Osteocyte (in vitro differentiated cells): ENCODE measurements around the gene MAP2K6. TPM values are rescaled to one million over a fixed set of nuclear protein-coding genes. Genes with fewer than 3 reads are reported as not detected.

ENCODE experiments used
- DNase-seq: peaks from one replicate; pipeline ENCODE4 v3.0.0; 2021; ENCODE audit warnings: mixed read lengths; ENCODE audit not compliant: unreplicated experiment; ENCODE audit errors: extremely low spot score
- H3K27ac Mint-ChIP-seq: one replicate; pipeline ENCODE4 v1.8.0; 2021; ENCODE audit warnings: mild to moderate bottlenecking, mixed read lengths; ENCODE audit not compliant: unreplicated experiment
- H3K27me3 Mint-ChIP-seq: one replicate; pipeline ENCODE4 v1.8.0; 2021; ENCODE audit warnings: mixed read lengths; ENCODE audit not compliant: unreplicated experiment
- H3K36me3 Mint-ChIP-seq: one replicate; pipeline ENCODE4 v1.8.0; 2021; ENCODE audit warnings: mixed read lengths; ENCODE audit not compliant: unreplicated experiment
- H3K4me1 Mint-ChIP-seq: one replicate; pipeline ENCODE4 v1.8.0; 2021; ENCODE audit warnings: mixed read lengths; ENCODE audit not compliant: unreplicated experiment
- H3K4me3 Mint-ChIP-seq: one replicate; pipeline ENCODE4 v1.8.0; 2021; ENCODE audit warnings: mild to moderate bottlenecking, moderate library complexity, mixed read lengths; ENCODE audit not compliant: unreplicated experiment
- H3K9me3 Mint-ChIP-seq: one replicate; pipeline ENCODE4 v1.8.0; 2021; ENCODE audit warnings: mixed read lengths; ENCODE audit not compliant: unreplicated experiment
- CTCF ChIP-seq: fragments of 200-600 bp; sonication (generic); IDR thresholded peaks from 2 replicates; pipeline ENCODE4 v1.5.0; 2021; ENCODE audit warnings: antibody characterized with exemption, mild to moderate bottlenecking, moderate library complexity
- total RNA-seq: library from RNA; stranded (reverse); gene quantifications from 2 replicates; pipeline ENCODE4 v1.2.1, GENCODE V29; 2021

Gene MAP2K6
- total RNA-seq, 1 donor from 2014 or later = 2.8 TPM

DNA sequence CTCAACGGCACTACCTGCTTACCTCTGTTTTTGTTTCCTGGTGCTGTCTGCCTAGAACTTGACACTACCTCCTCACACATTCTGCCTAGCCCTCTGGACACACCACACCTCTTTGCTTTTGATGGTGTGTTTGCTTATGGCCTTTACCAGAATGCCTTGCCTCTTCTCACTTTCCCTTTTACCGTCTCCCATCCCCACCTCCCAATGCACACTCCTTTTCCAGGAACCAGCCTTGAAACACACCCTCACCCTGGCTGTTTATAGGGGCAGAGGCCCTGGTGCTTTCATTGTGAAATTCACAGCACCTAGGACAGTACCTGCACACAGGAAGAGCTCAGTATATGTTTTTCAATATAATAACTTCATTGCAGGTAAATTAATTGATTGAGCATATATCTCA lies 56.2 kb downstream of the MAP2K6 start:
- Mint-ChIP-seq H3K36me3 (no peaks in the 10 kb centered on the region), H3K4me1 (peaks cover 11% of the 10 kb centered on the region), H3K27ac (no peak overlapping the region), H3K9me3 (no peaks in the 10 kb centered on the region), H3K27me3 (no peaks in the 10 kb centered on the region), H3K4me3 (no peak overlapping the region)
- no peak for DNase-seq
- TF ChIP-seq CTCF = no peak

DNA sequence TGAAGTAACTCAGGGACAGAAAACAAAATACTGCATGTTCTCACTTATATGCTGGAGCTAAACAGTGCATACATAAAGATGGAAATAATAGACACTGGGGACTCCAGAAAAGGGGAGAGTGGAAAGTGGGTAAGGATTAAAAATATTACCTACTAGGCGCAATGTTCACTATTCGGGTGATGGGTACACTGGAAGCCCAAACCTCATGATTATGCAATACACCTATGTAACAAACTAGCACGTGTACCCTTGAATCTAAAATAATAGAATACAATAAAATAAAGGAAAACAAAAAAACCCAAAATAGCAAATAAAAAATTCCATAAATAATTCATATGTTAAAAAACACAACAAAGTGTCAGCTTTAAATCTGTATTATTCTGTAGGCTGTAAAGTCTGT lies 56.9 kb downstream of the MAP2K6 start:
- DNase-seq = no peak
- no peak overlapping the region for H3K27ac Mint-ChIP-seq
- no peaks in the 10 kb centered on the region for H3K36me3 Mint-ChIP-seq
- no peaks in the 10 kb centered on the region for H3K27me3 Mint-ChIP-seq
- H3K4me3 Mint-ChIP-seq = no peak overlapping the region
- no peak for TF ChIP-seq CTCF
- H3K9me3 Mint-ChIP-seq = no peaks in the 10 kb centered on the region
- peaks cover 11% of the 10 kb centered on the region for H3K4me1 Mint-ChIP-seq

DNA sequence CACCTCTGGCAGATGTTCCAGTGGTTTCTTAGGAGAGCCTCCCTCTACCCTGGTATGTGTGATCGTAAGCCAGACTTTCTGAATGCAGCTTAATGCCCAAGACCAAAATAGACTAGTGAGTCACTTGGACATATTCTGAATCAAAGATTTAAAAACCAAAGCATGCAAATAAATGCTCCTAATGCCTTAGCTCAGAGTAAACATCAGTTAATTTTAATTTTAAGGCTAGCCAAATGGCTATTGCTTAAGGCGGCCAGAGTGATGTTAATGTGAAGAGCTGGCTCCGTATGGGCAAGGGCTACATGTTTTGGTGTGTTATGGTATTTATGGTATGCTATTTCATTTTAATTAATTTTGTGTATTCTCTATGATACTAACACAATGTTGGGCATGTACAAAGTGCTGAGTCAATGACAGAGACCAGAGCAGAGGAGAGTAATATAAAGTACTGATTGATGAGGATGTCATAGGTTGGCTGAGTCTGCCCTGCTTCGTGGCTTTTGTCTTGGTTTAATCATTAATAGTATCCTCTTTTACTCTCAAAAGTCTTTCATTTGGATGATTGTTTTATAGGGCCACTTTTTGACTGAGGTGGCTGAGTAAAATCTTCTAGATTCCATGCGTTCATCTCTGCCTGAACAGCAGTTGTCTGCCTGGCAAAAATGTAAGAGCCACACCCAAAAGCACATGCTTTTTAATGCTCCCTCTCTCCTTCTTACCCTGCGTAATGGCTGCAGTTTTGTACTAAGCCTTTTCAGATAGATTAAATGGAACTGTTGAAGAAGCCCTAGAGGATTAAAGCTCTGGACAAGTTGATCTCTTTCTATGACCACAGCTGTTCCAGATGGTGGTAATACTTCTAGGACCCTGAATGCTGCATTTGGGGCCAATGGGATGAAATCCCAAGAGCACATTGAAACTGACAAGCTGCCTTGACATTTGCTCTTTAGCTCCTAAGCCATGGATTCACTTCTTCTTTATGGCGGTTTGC lies 59.6 kb downstream of the MAP2K6 start:
- H3K27me3 Mint-ChIP-seq = no peaks in the 10 kb centered on the region
- H3K27ac Mint-ChIP-seq = no peak overlapping the region
- H3K36me3 Mint-ChIP-seq = no peaks in the 10 kb centered on the region
- no peak for TF ChIP-seq CTCF
- DNase-seq = no peak
- no peak overlapping the region for H3K4me3 Mint-ChIP-seq
- no peaks in the 10 kb centered on the region for H3K9me3 Mint-ChIP-seq
- peaks cover 8% of the 10 kb centered on the region for H3K4me1 Mint-ChIP-seq

GRCh38 chr17:69477204-69477902 lies 62.9 kb downstream of the MAP2K6 start:
- Mint-ChIP-seq H3K27ac (no peak overlapping the region), H3K27me3 (no peaks in the 10 kb centered on the region), H3K9me3 (no peaks in the 10 kb centered on the region), H3K4me3 (no peak overlapping the region), H3K4me1 (peaks cover 8% of the 10 kb centered on the region), H3K36me3 (no peaks in the 10 kb centered on the region)
- TF ChIP-seq CTCF = no peak
- DNase-seq = no peak

DNA sequence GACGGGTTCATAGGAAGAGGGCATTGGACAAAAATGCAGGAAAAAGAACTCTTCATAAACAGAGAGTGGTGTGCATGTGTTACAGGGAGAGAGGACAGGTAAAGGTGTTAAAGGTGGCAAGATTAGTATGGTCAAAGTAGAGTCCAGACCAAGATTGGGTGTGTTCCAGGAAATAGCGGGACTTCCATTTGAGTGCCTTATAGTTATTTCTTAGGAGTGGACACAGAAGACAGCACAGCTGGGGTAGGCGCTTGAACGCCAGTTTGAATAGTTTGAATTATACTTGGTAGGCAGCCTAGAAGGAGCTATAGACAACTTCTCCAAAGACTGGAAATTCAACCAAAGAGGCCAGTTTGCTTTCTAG lies 63.4 kb downstream of the MAP2K6 start:
- Mint-ChIP-seq H3K36me3 (no peaks in the 10 kb centered on the region), H3K27ac (no peak overlapping the region), H3K4me3 (no peak overlapping the region), H3K9me3 (no peaks in the 10 kb centered on the region), H3K4me1 (peaks cover 8% of the 10 kb centered on the region), H3K27me3 (no peaks in the 10 kb centered on the region)
- TF ChIP-seq CTCF = no peak
- no peak for DNase-seq
